ENCODE data around the gene RHOF.

- TF ChIP-seq CTCF (IDR thresholded peaks at IDR 0.05) (no peak), POLR2A (IDR thresholded peaks at IDR 0.05) (no peak), POLR2AphosphoS5 (IDR thresholded peaks at IDR 0.05) (no peak)
These were observed 36.6 kb upstream of the RHOF start for GRCh38 chr12:121830134-121830533.

Data from sigmoid colon (tissue), 4 donors.